Activated CD4-positive, alpha-beta memory T cell treated with anti-CD3 and anti-CD28 coated beads for 36 hours (primary cell): ENCODE data around the gene GINM1. TPM values are rescaled to one million over a fixed set of nuclear protein-coding genes. Genes with fewer than 3 reads are reported as not detected.

Source experiments
- CTCF ChIA-PET: fragments of 350-600 bp; sonication (Branson Sonifier 250); formaldehyde crosslinking; loops from one replicate; lab custom pipeline; 2021; ENCODE audit warnings: antibody characterized with exemption, inconsistent platforms; lab: Charles Lee
- POLR2A ChIA-PET: fragments of 350-600 bp; sonication (Branson Sonifier 250); formaldehyde crosslinking; loops from one replicate; lab custom pipeline; 2021; ENCODE audit warnings: antibody characterized with exemption; lab: Charles Lee
- DNase-seq: peaks from one replicate; pipeline ENCODE4 v3.0.0-alpha.2; 2020
- H3K27ac Mint-ChIP-seq: one replicate; pipeline ENCODE4 v1.8.0; 2021; ENCODE audit warnings: mixed read lengths
- H3K27me3 Mint-ChIP-seq: one replicate; pipeline ENCODE4 v1.8.0; 2021; ENCODE audit warnings: mixed read lengths
- H3K36me3 Mint-ChIP-seq: one replicate; pipeline ENCODE4 v1.8.0; 2021; ENCODE audit warnings: mixed read lengths
- H3K4me1 Mint-ChIP-seq: one replicate; pipeline ENCODE4 v1.8.0; 2021; ENCODE audit warnings: low read depth, mixed read lengths
- H3K4me3 Mint-ChIP-seq: one replicate; pipeline ENCODE4 v1.8.0; 2021; ENCODE audit warnings: mild to moderate bottlenecking, mixed read lengths
- H3K9me3 Mint-ChIP-seq: one replicate; pipeline ENCODE4 v1.8.0; 2021; ENCODE audit warnings: mixed read lengths
- intact Hi-C: fragments of 100-400 bp; cut with micrococcal nuclease; formaldehyde crosslinking; loops from one replicate; pipeline ENCODE4 v1.15.1; 2023
- total RNA-seq, 2 experiments: library from RNA; stranded (reverse); gene quantifications; one replicate each; pipeline ENCODE4 v1.2.3, GENCODE V29; 2021

GINM1 gene
- total RNA-seq, 2 experiments from 2014 or later: 15.6 to 16.0 TPM

GRCh38 chr6:149600508-149600907 lies 34.3 kb downstream of the GINM1 start:
- ChIA-PET POLR2A (interaction anchor here (0.6 kb wide), 1 partner anchor 24 kb away, joined by 3 read pairs; no protein-coding TSS in a partner anchor), CTCF (no interaction called here)
- no peak overlapping the region for H3K27ac Mint-ChIP-seq
- intact Hi-C loops: no loop called here
- H3K4me1 Mint-ChIP-seq: no peaks in the 10 kb centered on the region
- no peak for DNase-seq
- peaks cover 16% of the 10 kb centered on the region for H3K36me3 Mint-ChIP-seq
- H3K9me3 Mint-ChIP-seq: no peaks in the 10 kb centered on the region
- no peak overlapping the region for H3K4me3 Mint-ChIP-seq
- H3K27me3 Mint-ChIP-seq: no peaks in the 10 kb centered on the region

GRCh38 chr6:149608381-149608982 lies 42.3 kb downstream of the GINM1 start:
- H3K4me3 Mint-ChIP-seq: no peak overlapping the region
- DNase-seq: no peak
- peaks cover 12% of the 10 kb centered on the region for H3K36me3 Mint-ChIP-seq
- H3K27me3 Mint-ChIP-seq: no peaks in the 10 kb centered on the region
- ChIA-PET POLR2A (no interaction called here), CTCF (interaction anchor here (0.5 to 2.3 kb wide), 2 partner anchors 10 to 18 kb away, joined by 3 to 5 read pairs; no protein-coding TSS in a partner anchor)
- intact Hi-C loops: no loop called here
- no peak overlapping the region for H3K27ac Mint-ChIP-seq
- H3K9me3 Mint-ChIP-seq: peaks cover 5% of the 10 kb centered on the region
- peaks cover 6% of the 10 kb centered on the region for H3K4me1 Mint-ChIP-seq

- intact Hi-C loops: no loop called here
- POLR2A ChIA-PET: no interaction called here
- H3K4me1 Mint-ChIP-seq: peaks cover 7% of the 10 kb centered on the region
Measured at GRCh38 chr6:149614337-149614736, 48.2 kb downstream of the GINM1 start.

GRCh38 chr6:149615805-149616204 lies 49.6 kb downstream of the GINM1 start:
- ChIA-PET POLR2A (no interaction called here), CTCF (no interaction called here)
- Mint-ChIP-seq H3K36me3 (peaks cover 39% of the 10 kb centered on the region), H3K27ac (no peak overlapping the region), H3K4me3 (no peak overlapping the region), H3K27me3 (no peaks in the 10 kb centered on the region), H3K4me1 (peaks cover 5% of the 10 kb centered on the region), H3K9me3 (peaks cover 8% of the 10 kb centered on the region)
- intact Hi-C loops: no loop called here
- no peak for DNase-seq

More at GRCh38 chr6:149614337-149614736, 48.2 kb downstream of the GINM1 start:
- no peak for DNase-seq
- CTCF ChIA-PET: no interaction called here
- Mint-ChIP-seq H3K27me3 (no peaks in the 10 kb centered on the region), H3K36me3 (peaks cover 32% of the 10 kb centered on the region), H3K9me3 (peaks cover 8% of the 10 kb centered on the region), H3K4me3 (no peak overlapping the region), H3K27ac (no peak overlapping the region)

GRCh38 chr6:149627672-149628071 lies 61.5 kb downstream of the GINM1 start:
- CTCF ChIA-PET: no interaction called here
- peaks cover 26% of the 10 kb centered on the region for H3K36me3 Mint-ChIP-seq
- no peak overlapping the region for H3K27ac Mint-ChIP-seq
- intact Hi-C loops: no loop called here
- no peak overlapping the region for H3K4me3 Mint-ChIP-seq
- peaks cover 8% of the 10 kb centered on the region for H3K4me1 Mint-ChIP-seq
- POLR2A ChIA-PET: interaction anchor here (0.8 kb wide), 1 partner anchor 30 kb away, joined by 4 read pairs; no protein-coding TSS in a partner anchor
- H3K9me3 Mint-ChIP-seq: no peaks in the 10 kb centered on the region
- H3K27me3 Mint-ChIP-seq: no peaks in the 10 kb centered on the region
- DNase-seq: no peak

- no peak overlapping the region for H3K4me3 Mint-ChIP-seq
- no peak overlapping the region for H3K27ac Mint-ChIP-seq
- H3K27me3 Mint-ChIP-seq: no peaks in the 10 kb centered on the region
- peaks cover 8% of the 10 kb centered on the region for H3K4me1 Mint-ChIP-seq
- H3K9me3 Mint-ChIP-seq: no peaks in the 10 kb centered on the region
- POLR2A ChIA-PET: no interaction called here
- intact Hi-C loops: no loop called here
- H3K36me3 Mint-ChIP-seq: peaks cover 22% of the 10 kb centered on the region
- CTCF ChIA-PET: no interaction called here
- DNase-seq: no peak
Measured at GRCh38 chr6:149628875-149629510, 62.8 kb downstream of the GINM1 start.

GRCh38 chr6:149634315-149634714 lies 68.1 kb downstream of the GINM1 start:
- intact Hi-C loops: no loop called here
- Mint-ChIP-seq H3K4me3 (no peak overlapping the region), H3K27ac (no peak overlapping the region), H3K36me3 (peaks cover 14% of the 10 kb centered on the region), H3K9me3 (no peaks in the 10 kb centered on the region), H3K27me3 (no peaks in the 10 kb centered on the region), H3K4me1 (peaks cover 1% of the 10 kb centered on the region)
- CTCF ChIA-PET: no interaction called here
- DNase-seq: no peak
- POLR2A ChIA-PET: interaction anchor here (0.6 kb wide), 1 partner anchor 26 kb away, joined by 3 read pairs; no protein-coding TSS in a partner anchor

GRCh38 chr6:149636124-149636523 lies 69.9 kb downstream of the GINM1 start:
- H3K27me3 Mint-ChIP-seq: no peaks in the 10 kb centered on the region
- H3K9me3 Mint-ChIP-seq: no peaks in the 10 kb centered on the region
- no peaks in the 10 kb centered on the region for H3K4me1 Mint-ChIP-seq
- no peak overlapping the region for H3K27ac Mint-ChIP-seq
- peaks cover 10% of the 10 kb centered on the region for H3K36me3 Mint-ChIP-seq
- CTCF ChIA-PET: interaction anchor here (0.8 kb wide), 1 partner anchor 119 kb away, joined by 3 read pairs; no protein-coding TSS in a partner anchor
- no peak overlapping the region for H3K4me3 Mint-ChIP-seq
- POLR2A ChIA-PET: no interaction called here
- intact Hi-C loops: no loop called here
- no peak for DNase-seq

Other genes with a start within 250 kb of the GINM1 start
- gene TAB2, start 248.7 kb upstream of the GINM1 start, total RNA-seq: 10 to 100 TPM; 92.0 to 92.9 TPM
- 1 to 10 TPM; 4.8 to 5.8 TPM for gene SUMO4, start 166.1 kb upstream of the GINM1 start, total RNA-seq
- gene ZC3H12D, start 81.4 kb upstream of the GINM1 start, total RNA-seq: 100 to 1,000 TPM; 124 to 129 TPM
- 10 to 100 TPM; 21.5 to 23.6 TPM for gene PPIL4, start 20.3 kb upstream of the GINM1 start, total RNA-seq
- gene KATNA1, start 82.3 kb downstream of the GINM1 start, total RNA-seq: 10 to 100 TPM; 22.3 to 22.8 TPM
- 10 to 100 TPM; 19.1 to 20.1 TPM for gene LATS1, start 151.7 kb downstream of the GINM1 start, total RNA-seq
- gene NUP43, start 180.2 kb downstream of the GINM1 start, total RNA-seq: 10 to 100 TPM; 64.3 to 69.8 TPM
- 10 to 100 TPM; 92.6 to 98.0 TPM for gene PCMT1, start 183.4 kb downstream of the GINM1 start, total RNA-seq